Fibroblast of lung (primary cell): ENCODE data around the gene SOCS2. TPM values are rescaled to one million over a fixed set of nuclear protein-coding genes. Genes with fewer than 3 reads are reported as not detected.

ENCODE experiments used
- DNase-seq, 2 donors: peaks; one replicate each; pipeline versions ENCODE4 v3.0.0 to v3.0.0-alpha.2; 2010; ENCODE audit warnings: low read depth in 2 of 2
- H2AFZ ChIP-seq: 2 replicates; pipeline ENCODE4 v1.5.1; 2012; ENCODE audit warnings: low read length, control low read depth, inconsistent platforms
- H3K27ac ChIP-seq: 2 replicates; pipeline ENCODE4 v1.5.1; 2011; ENCODE audit warnings: low read length, control low read depth; ENCODE audit not compliant: insufficient read depth
- H3K27me3 ChIP-seq: 2 replicates; pipeline ENCODE4 v1.5.1; 2011; ENCODE audit warnings: mild to moderate bottlenecking, low read length; ENCODE audit not compliant: control insufficient read depth, insufficient read depth
- H3K36me3 ChIP-seq: 2 replicates; pipeline ENCODE4 v1.5.1; 2011; ENCODE audit warnings: low read length; ENCODE audit not compliant: control insufficient read depth, insufficient read depth
- H3K4me1 ChIP-seq: 2 replicates; pipeline ENCODE4 v1.5.1; 2011; ENCODE audit warnings: low read length; ENCODE audit not compliant: control insufficient read depth, insufficient read depth; ENCODE audit errors: extremely low read depth
- H3K4me2 ChIP-seq: 2 replicates; pipeline ENCODE4 v1.5.1; 2011; ENCODE audit warnings: low read length, control low read depth; ENCODE audit not compliant: insufficient read depth; ENCODE audit errors: extremely low read depth
- H3K4me3 ChIP-seq, 4 experiments: fragments of 200-600 bp in 1 of 4; sonication (generic) in 1 of 4; replicated peaks in 1 of 4; 2 replicates each; pipeline ENCODE4 v1.5.1; 2011 to 2016; ENCODE audit warnings: low read length in 4 of 4, low read depth in 3 of 4, mild to moderate bottlenecking in 3 of 4, control low read depth in 2 of 4, inconsistent platforms in 1 of 4, mixed read lengths in 1 of 4; ENCODE audit not compliant: insufficient read depth in 1 of 4; ENCODE audit errors: control extremely low read depth in 1 of 4
- H3K79me2 ChIP-seq: 2 replicates; pipeline ENCODE4 v1.5.1; 2012; ENCODE audit warnings: mild to moderate bottlenecking, low read length, inconsistent platforms; ENCODE audit not compliant: control insufficient read depth, insufficient read depth
- H3K9ac ChIP-seq: 2 replicates; pipeline ENCODE4 v1.5.1; 2011; ENCODE audit warnings: mild to moderate bottlenecking, low read length, control low read depth; ENCODE audit not compliant: insufficient read depth
- H3K9me3 ChIP-seq: 2 replicates; pipeline ENCODE4 v1.5.1; 2012; ENCODE audit warnings: low read depth, low read length; ENCODE audit not compliant: control insufficient read depth, insufficient read depth
- H4K20me1 ChIP-seq: 2 replicates; pipeline ENCODE4 v1.5.1; 2011; ENCODE audit warnings: low read length; ENCODE audit not compliant: control insufficient read depth, insufficient read depth; ENCODE audit errors: extremely low read depth
- EZH2 ChIP-seq: IDR thresholded peaks from 2 replicates; pipeline ENCODE4 v1.5.1; 2012; ENCODE audit warnings: low read length, control low read depth, mild to moderate bottlenecking; ENCODE audit errors: missing control alignments
- polyA plus RNA-seq, 2 donors: library from polyadenylated mRNA; depleted of rRNA in 1 of 2; stranded (reverse) in 1 of 2; unstranded in 1 of 2; fragments of >200 nt; gene quantifications; 2 replicates each; pipeline ENCODE4 v1.2.1, GENCODE V29; 2011 to 2012; ENCODE audit warnings: missing spikeins in 1 of 2
- total RNA-seq: library from RNA; depleted of rRNA; stranded (reverse); fragments of >200 nt; gene quantifications from 2 replicates; pipeline ENCODE4 v1.2.1, GENCODE V29; 2014
- TF ChIP-seq, protein P1 (sequence below), 2 donors: IDR thresholded peaks in 1 of 2; conservative IDR thresholded peaks in 1 of 2; 1 replicate in 1 of 2; 2 replicates in 1 of 2; pipeline ENCODE4 v1.5.1; 2011 to 2012; ENCODE audit warnings: low read length in 2 of 2, control low read depth in 1 of 2, inconsistent platforms in 1 of 2, low read depth in 1 of 2, mild to moderate bottlenecking in 1 of 2

SOCS2 gene
- total and polyA plus RNA-seq, 2 donors (not counting 1 experiment from before 2014, with no cell fraction given) = 105 to 113 TPM

DNA sequence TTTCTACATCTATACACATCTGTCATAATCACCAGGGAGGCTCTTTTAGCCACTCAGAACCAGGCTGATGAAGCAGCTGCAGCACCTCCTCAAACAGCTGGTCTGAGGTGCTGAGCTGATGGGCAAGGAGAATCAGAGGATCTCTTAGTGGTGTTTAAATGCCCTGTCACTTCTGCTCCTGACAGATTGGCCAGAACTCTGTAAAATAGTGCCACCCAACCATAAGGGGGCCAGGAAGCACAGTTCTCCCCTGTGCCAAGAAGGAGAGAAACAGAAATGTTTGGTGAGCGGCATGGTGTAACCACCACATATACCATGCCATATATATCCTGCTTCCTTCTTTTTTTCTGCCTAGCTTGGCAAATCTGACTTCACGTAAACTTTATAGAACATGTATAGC lies 12.8 kb downstream of the SOCS2 start:
- no peak overlapping the region for H3K27ac ChIP-seq
- no peaks in the 10 kb centered on the region for H3K79me2 ChIP-seq
- H4K20me1 ChIP-seq = no peaks in the 10 kb centered on the region
- no peaks in the 10 kb centered on the region for H3K36me3 ChIP-seq
- no peak overlapping the region for H3K4me3 ChIP-seq
- no peak overlapping the region for H2AFZ ChIP-seq
- DNase-seq = no peak
- H3K4me2 ChIP-seq = no peak overlapping the region
- H3K4me1 ChIP-seq = peaks cover 2% of the 10 kb centered on the region
- no peaks in the 10 kb centered on the region for H3K27me3 ChIP-seq
- TF ChIP-seq EZH2 = no peak
- TF ChIP-seq, protein P1, sequence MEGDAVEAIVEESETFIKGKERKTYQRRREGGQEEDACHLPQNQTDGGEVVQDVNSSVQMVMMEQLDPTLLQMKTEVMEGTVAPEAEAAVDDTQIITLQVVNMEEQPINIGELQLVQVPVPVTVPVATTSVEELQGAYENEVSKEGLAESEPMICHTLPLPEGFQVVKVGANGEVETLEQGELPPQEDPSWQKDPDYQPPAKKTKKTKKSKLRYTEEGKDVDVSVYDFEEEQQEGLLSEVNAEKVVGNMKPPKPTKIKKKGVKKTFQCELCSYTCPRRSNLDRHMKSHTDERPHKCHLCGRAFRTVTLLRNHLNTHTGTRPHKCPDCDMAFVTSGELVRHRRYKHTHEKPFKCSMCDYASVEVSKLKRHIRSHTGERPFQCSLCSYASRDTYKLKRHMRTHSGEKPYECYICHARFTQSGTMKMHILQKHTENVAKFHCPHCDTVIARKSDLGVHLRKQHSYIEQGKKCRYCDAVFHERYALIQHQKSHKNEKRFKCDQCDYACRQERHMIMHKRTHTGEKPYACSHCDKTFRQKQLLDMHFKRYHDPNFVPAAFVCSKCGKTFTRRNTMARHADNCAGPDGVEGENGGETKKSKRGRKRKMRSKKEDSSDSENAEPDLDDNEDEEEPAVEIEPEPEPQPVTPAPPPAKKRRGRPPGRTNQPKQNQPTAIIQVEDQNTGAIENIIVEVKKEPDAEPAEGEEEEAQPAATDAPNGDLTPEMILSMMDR (conservative IDR thresholded peaks at IDR 0.05 in 1 of 2, IDR thresholded peaks at IDR 0.05 in 1 of 2; ENCODE audit: low read depth in 1 of 2, low read length in 2 of 2) = no peak
- H3K9me3 ChIP-seq = no peaks in the 10 kb centered on the region
- H3K9ac ChIP-seq = no peak overlapping the region

DNA sequence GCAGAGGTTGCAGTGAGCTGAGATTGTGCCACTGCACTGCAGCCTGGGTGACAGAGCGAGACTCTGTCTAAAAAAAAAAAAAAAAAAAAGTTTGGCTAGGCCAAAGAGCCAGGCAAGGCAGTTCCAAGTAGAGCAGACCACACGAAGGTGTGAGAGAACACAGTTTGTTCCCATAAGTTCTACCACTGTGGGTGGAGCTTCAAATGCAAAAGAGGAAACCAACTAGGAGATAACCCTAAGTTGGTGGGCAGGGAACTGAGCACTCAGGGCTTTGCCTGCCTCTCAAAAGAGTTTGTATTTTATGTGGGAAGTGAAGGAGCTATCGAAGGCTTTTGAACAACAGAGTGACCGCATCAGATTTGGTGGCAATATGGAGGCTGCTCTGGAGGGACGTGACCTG lies 15.1 kb downstream of the SOCS2 start:
- no peak for DNase-seq
- peaks cover 2% of the 10 kb centered on the region for H3K4me1 ChIP-seq
- H3K36me3 ChIP-seq = no peaks in the 10 kb centered on the region
- H2AFZ ChIP-seq = no peak overlapping the region
- no peak overlapping the region for H3K27ac ChIP-seq
- TF ChIP-seq EZH2 = no peak
- TF ChIP-seq, protein P1 (conservative IDR thresholded peaks at IDR 0.05 in 1 of 2, IDR thresholded peaks at IDR 0.05 in 1 of 2; ENCODE audit: low read depth in 1 of 2, low read length in 2 of 2) = no peak
- H3K4me3 ChIP-seq = no peak overlapping the region
- H3K4me2 ChIP-seq = no peak overlapping the region
- H3K27me3 ChIP-seq = no peaks in the 10 kb centered on the region
- H3K9ac ChIP-seq = no peak overlapping the region
- no peaks in the 10 kb centered on the region for H4K20me1 ChIP-seq
- no peaks in the 10 kb centered on the region for H3K9me3 ChIP-seq
- H3K79me2 ChIP-seq = no peaks in the 10 kb centered on the region

DNA sequence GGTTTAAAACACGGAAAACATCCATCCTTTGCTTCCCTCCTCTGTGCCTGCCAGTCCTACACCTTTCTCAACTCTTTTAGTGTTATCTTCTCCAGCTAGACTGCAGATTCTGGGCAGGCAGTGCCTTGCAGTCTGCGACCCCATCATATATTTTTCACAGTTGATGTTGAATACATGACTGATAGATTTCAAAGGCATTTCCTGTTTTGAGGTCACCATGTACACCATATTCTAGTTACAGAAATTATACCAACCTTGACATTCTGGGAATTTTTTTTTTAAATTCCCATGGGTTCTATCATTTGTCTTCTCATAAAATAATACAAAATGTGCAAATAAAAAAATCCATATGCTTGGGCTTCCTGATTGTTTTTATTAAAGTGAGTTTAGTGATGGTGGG lies 16.6 kb downstream of the SOCS2 start:
- no peak for DNase-seq
- TF ChIP-seq, protein P1 (conservative IDR thresholded peaks at IDR 0.05 in 1 of 2, IDR thresholded peaks at IDR 0.05 in 1 of 2; ENCODE audit: low read depth in 1 of 2, low read length in 2 of 2) = no peak
- TF ChIP-seq EZH2 = no peak

More for the DNA sequence above, 16.6 kb downstream of the SOCS2 start:
- Histone ChIP-seq H3K27ac (no peak overlapping the region), H3K27me3 (no peaks in the 10 kb centered on the region), H2AFZ (no peak overlapping the region), H4K20me1 (no peaks in the 10 kb centered on the region), H3K9ac (no peak overlapping the region), H3K4me3 (no peak overlapping the region), H3K79me2 (no peaks in the 10 kb centered on the region), H3K36me3 (no peaks in the 10 kb centered on the region), H3K9me3 (no peaks in the 10 kb centered on the region), H3K4me2 (no peak overlapping the region), H3K4me1 (peaks cover 2% of the 10 kb centered on the region)
